SHP77 (cell line): ENCODE measurements around the gene CFAP410.
"Not testable (repeated sequence)": the region's sequence is repeated elsewhere in the genome, so short reads cannot be mapped to it uniquely, and the experiment has no call there.

Experiments used
- DNase-seq, 2 experiments: peaks; one replicate each; lab custom pipeline; 2025; lab: John Stamatoyannopoulos, UW

CFAP410 gene

GRCh38 chr21:44368711-44369446 is 29.7 kb upstream of the CFAP410 start:
- peak; percentile 18 to 24 for DNase-seq

- DNase-seq = no peak
Measured at GRCh38 chr21:44366586-44367211, 27.5 kb upstream of the CFAP410 start.

GRCh38 chr21:44365967-44366585 is 26.9 kb upstream of the CFAP410 start:
- no peak for DNase-seq

GRCh38 chr21:44365251-44365966 is 26.2 kb upstream of the CFAP410 start:
- DNase-seq = no peak

GRCh38 chr21:44364151-44365053 is 25.2 kb upstream of the CFAP410 start:
- no peak for DNase-seq

- no peak for DNase-seq
Measured at GRCh38 chr21:44363278-44363677, 24.1 kb upstream of the CFAP410 start.

GRCh38 chr21:44361903-44362302 is 22.7 kb upstream of the CFAP410 start:
- not testable (repeated sequence) for DNase-seq

GRCh38 chr21:44360159-44360558 is 21.0 kb upstream of the CFAP410 start:
- DNase-seq = no peak

GRCh38 chr21:44359396-44359795 is 20.2 kb upstream of the CFAP410 start:
- no peak for DNase-seq

GRCh38 chr21:44357064-44357837 is 18.1 kb upstream of the CFAP410 start:
- DNase-seq = no peak

- DNase-seq = no peak
Measured at GRCh38 chr21:44356636-44357035, 17.4 kb upstream of the CFAP410 start.

GRCh38 chr21:44356160-44356559 is 17.0 kb upstream of the CFAP410 start:
- no peak for DNase-seq

GRCh38 chr21:44354775-44355771 is 15.9 kb upstream of the CFAP410 start:
- no peak for DNase-seq

GRCh38 chr21:44354001-44354405 is 14.8 kb upstream of the CFAP410 start:
- DNase-seq = no peak

GRCh38 chr21:44353191-44353970 is 14.2 kb upstream of the CFAP410 start, which contains the start of gene TRPM2:
Gene TRPM2 (plus strand): TSS chr21:44353621. CDS start chr21:44353701, 80 bp downstream.
- peak; percentile 24 to 38 for DNase-seq

GRCh38 chr21:44352253-44352860 is 13.2 kb upstream of the CFAP410 start:
- no peak for DNase-seq

GRCh38 chr21:44351535-44352252 is 12.5 kb upstream of the CFAP410 start:
- DNase-seq = no peak
